ENCODE results near the gene TNRC6A. TPM values are rescaled to one million over a fixed set of nuclear protein-coding genes. Genes with fewer than 3 reads are reported as not detected.

The TNRC6A gene
- total and polyA plus RNA-seq, 2 of the 13 experiments (the other 11 are each of a cell fraction or from before 2014, with no cell fraction given) = 30.9 to 43.6 TPM

DNA sequence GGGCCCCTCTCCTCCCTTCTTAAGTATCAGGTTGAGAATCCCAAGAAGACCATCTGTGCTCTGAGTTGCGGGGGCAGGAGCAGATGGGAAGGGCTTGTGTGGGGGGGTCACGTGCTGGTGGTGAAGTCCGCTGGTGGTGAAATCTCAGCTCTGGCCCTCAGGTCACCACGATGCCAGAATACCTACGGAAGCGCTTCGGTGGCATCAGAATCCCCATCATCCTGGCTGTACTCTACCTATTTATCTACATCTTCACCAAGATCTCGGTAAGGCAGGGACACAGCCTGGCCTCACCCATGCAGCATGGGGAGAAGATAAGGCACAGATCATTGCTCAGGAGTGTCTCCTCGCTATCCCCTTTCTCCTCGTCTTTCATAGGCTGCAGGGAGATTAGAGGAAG, 146.0 kb downstream of the TNRC6A start (continued):
- TF ChIP-seq, protein P1, sequence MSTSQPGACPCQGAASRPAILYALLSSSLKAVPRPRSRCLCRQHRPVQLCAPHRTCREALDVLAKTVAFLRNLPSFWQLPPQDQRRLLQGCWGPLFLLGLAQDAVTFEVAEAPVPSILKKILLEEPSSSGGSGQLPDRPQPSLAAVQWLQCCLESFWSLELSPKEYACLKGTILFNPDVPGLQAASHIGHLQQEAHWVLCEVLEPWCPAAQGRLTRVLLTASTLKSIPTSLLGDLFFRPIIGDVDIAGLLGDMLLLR (CRISPR knock-in tag; IDR thresholded peaks at IDR 0.05) = no peak
- TF ChIP-seq DNMT3B (CRISPR knock-in tag; conservative IDR thresholded peaks at IDR 0.05) (no peak), NCOR1 (IDR thresholded peaks at IDR 0.05; ENCODE audit: borderline replicate concordance, low read length) (no peak), ZBTB7B (CRISPR knock-in tag; IDR thresholded peaks at IDR 0.05) (no peak), ZFP41 (CRISPR knock-in tag; IDR thresholded peaks at IDR 0.05; ENCODE audit: borderline replicate concordance) (no peak), IRX3 (CRISPR knock-in tag; IDR thresholded peaks at IDR 0.05; ENCODE audit: borderline replicate concordance, low read depth) (no peak)
- TF ChIP-seq, protein P2, sequence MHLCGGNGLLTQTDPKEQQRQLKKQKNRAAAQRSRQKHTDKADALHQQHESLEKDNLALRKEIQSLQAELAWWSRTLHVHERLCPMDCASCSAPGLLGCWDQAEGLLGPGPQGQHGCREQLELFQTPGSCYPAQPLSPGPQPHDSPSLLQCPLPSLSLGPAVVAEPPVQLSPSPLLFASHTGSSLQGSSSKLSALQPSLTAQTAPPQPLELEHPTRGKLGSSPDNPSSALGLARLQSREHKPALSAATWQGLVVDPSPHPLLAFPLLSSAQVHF (CRISPR knock-in tag; IDR thresholded peaks at IDR 0.05) = no peak
- TF ChIP-seq, protein P3, sequence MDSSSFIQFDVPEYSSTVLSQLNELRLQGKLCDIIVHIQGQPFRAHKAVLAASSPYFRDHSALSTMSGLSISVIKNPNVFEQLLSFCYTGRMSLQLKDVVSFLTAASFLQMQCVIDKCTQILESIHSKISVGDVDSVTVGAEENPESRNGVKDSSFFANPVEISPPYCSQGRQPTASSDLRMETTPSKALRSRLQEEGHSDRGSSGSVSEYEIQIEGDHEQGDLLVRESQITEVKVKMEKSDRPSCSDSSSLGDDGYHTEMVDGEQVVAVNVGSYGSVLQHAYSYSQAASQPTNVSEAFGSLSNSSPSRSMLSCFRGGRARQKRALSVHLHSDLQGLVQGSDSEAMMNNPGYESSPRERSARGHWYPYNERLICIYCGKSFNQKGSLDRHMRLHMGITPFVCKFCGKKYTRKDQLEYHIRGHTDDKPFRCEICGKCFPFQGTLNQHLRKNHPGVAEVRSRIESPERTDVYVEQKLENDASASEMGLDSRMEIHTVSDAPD (CRISPR knock-in tag; IDR thresholded peaks at IDR 0.05) = no peak

Other genes starting within 250 kb of the TNRC6A start
- 37.1 and 45.0 TPM in 2 replicates for gene RBBP6, start 190.1 kb upstream of the TNRC6A start, total RNA-seq (2016; rRNA removed; fragmentation: Illumina TruSeq; extraction: Trizol)
- gene RBBP6, start 190.1 kb upstream of the TNRC6A start, polyA plus RNA-seq (2011; rRNA removed) = 54.6 and 70.9 TPM in 2 replicates
- gene SLC5A11, start 116.3 kb downstream of the TNRC6A start, total RNA-seq (2016; rRNA removed; fragmentation: Illumina TruSeq; extraction: Trizol) = 1.7 and 3.3 TPM in 2 replicates
- 1.2 and 1.7 TPM in 2 replicates for gene SLC5A11, start 116.3 kb downstream of the TNRC6A start, polyA plus RNA-seq (2011; rRNA removed)